Measurements from ENCODE around the gene COMT.

DNA sequence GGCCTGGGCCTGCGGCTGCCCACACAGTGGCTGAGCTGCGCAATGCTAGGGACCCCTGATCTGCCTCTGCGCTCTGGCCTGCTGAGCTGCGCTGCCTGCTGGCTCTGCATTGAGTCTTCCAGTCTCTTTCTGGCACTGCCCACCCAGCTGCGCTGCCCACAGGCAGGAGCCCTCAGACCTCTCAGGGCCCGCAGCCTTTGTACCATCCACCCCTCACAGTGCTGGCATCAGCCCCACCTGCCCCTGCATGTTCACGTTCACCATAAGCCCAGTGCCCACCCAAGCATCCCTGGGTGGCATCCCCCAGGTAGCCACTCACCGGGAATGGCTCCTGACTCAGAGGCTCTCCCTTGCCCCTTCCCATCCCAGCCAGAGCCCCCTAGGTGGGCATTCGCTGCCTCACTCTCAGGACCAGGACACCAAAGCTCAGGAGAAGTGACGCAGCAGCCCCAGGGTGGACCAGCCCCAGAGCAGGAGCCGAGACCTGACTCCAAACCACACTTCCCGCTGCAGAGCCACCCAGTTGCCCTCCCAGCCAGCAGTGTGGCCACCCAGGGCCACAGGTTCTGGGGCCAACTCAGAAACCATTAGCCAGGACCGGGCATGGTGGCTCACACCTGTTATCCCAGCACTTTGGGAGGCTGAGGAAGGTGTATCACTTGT is 21.7 kb upstream of the COMT start:
- TF ChIP-seq MAFF (IDR thresholded peaks at IDR 0.05; ENCODE audit: low read length): no peak
- TF ChIP-seq NR4A1 (CRISPR knock-in tag; IDR thresholded peaks at IDR 0.05): no peak
- TF ChIP-seq NR4A1 (tag; IDR thresholded peaks at IDR 0.05): no peak
- TF ChIP-seq, protein P1, sequence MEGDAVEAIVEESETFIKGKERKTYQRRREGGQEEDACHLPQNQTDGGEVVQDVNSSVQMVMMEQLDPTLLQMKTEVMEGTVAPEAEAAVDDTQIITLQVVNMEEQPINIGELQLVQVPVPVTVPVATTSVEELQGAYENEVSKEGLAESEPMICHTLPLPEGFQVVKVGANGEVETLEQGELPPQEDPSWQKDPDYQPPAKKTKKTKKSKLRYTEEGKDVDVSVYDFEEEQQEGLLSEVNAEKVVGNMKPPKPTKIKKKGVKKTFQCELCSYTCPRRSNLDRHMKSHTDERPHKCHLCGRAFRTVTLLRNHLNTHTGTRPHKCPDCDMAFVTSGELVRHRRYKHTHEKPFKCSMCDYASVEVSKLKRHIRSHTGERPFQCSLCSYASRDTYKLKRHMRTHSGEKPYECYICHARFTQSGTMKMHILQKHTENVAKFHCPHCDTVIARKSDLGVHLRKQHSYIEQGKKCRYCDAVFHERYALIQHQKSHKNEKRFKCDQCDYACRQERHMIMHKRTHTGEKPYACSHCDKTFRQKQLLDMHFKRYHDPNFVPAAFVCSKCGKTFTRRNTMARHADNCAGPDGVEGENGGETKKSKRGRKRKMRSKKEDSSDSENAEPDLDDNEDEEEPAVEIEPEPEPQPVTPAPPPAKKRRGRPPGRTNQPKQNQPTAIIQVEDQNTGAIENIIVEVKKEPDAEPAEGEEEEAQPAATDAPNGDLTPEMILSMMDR (IDR thresholded peaks at IDR 0.05 in 2 of 3, conservative IDR thresholded peaks at IDR 0.05 in 1 of 3; ENCODE audit: insufficient read depth in 2 of 3, low read depth in 1 of 3, low read length in 3 of 3): no peak
- TF ChIP-seq ELF4 (CRISPR knock-in tag; IDR thresholded peaks at IDR 0.05): no peak
- TF ChIP-seq FOXK1 (CRISPR knock-in tag; IDR thresholded peaks at IDR 0.05; ENCODE audit: borderline replicate concordance): no peak
- TF ChIP-seq ZFX (CRISPR knock-in tag; IDR thresholded peaks at IDR 0.05): no peak
- no peak for TF ChIP-seq DPF2 (IDR thresholded peaks at IDR 0.05)
- no peak for TF ChIP-seq ZNF644 (tag; IDR thresholded peaks at IDR 0.05; ENCODE audit: low read depth)
- TF ChIP-seq POLR2AphosphoS5 (IDR thresholded peaks at IDR 0.05; ENCODE audit: control insufficient read depth, insufficient read depth, low read depth, low read length): no peak
